ENCODE results near the gene NR1H2.

NR1H2 gene

DNA sequence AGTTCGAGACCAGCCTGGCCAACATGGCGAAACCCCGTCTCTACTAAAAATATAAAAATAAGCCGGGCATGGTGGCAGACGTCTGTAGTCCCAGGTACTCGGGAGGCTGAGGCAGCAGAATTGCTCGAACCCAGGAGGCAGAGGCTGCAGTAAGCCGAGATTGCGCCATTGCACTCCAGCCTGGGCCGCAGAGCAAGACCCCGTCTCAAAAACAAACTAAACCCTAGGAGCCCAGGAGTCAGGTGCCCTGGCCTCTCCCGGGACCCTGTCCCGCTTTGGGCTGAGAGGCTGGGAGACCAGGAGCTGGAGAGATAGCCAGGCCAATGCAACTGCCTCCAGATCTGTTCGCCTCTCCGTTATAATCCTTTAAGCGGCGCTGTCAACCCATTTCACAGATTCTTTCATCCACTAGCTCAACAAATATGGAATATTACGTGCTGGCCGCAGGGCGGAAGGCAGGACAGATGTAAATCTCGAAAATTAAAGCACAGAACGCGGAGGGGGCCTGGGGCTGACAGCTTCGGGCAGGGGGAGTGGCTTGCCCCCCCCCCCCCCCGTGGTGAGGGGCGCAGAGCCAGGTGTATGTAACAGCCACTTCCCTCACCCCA is 51.2 kb downstream of the NR1H2 start:
- no peak for DNase-seq

DNA sequence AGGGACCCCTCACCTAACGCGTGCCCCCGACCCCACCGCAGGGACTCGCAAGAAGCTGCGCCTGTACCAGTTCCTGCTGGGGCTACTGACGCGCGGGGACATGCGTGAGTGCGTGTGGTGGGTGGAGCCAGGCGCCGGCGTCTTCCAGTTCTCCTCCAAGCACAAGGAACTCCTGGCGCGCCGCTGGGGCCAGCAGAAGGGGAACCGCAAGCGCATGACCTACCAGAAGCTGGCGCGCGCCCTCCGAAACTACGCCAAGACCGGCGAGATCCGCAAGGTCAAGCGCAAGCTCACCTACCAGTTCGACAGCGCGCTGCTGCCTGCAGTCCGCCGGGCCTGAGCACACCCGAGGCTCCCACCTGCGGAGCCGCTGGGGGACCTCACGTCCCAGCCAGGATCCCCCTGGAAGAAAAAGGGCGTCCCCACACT is 51.8 kb downstream of the NR1H2 start:
- no peak for DNase-seq

DNA sequence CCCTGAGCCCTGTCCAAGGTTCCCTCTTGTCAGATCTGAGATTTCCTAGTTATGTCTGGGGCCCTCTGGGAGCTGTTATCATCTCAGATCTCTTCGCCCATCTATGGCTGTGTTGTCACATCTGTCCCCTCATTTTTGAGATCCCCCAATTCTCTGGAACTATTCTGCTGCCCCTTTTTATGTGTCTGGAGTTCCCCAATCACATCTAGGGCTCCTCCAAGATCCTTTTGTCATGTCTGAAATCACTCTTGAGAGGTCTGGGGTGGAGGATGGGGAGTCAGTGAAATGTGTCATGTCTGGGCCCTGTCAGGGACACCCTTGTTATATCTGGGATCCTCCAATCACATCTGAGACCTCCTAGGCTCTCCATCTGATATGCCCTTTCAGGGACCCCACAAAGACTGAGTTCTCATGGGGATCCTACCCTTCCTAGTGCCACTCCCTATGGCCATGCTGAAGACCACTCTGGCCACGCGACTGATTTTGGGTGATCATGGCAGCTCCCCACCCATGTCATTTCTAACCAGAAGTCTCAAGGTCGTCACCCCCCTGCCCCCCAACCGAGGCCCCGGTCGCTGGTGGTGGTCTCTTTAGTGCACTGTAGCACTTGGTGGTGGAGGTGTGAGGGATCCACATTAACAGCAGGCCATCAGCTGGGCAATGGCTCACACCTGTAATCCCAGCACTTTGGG is 52.7 kb downstream of the NR1H2 start:
- DNase-seq, result no peak

DNA sequence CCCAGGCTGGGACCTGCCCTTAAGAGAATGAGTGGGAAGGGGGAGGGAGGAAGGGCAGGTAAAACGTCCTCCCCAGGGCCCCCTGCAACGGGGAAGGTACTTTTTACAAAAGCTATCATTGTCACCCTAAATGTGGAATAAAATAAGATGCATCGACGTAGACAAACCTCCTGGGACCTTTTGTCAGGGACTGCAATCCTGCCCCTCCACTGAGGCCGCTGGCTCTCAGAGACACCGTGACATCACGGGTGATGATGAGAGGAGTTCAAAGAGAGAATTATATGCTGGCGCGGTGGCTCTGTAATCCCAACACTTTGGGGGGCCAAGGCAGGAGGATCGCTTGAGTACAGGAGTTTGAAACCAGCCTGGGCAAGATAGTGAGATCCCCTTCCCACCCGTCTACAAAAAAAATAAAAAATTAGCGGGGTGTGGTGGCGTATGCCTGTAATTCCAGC is 54.7 kb downstream of the NR1H2 start:
- no peak for DNase-seq

- DNase-seq, result peak; percentile 89
These were observed 55.3 kb downstream of the NR1H2 start for GRCh38 chr19:50431343-50432220.

- DNase-seq, result no peak
These were observed 56.2 kb downstream of the NR1H2 start, which contains the start of gene MYBPC2 for GRCh38 chr19:50432221-50433028. Gene MYBPC2, plus strand, starts transcription at chr19:50432892. Its CDS starts 62 bp downstream, at chr19:50432954.

Measured in activated CD8-positive, alpha-beta memory T cell treated with anti-CD3 and anti-CD28 coated beads, Interleukin-2, amount 50 U/mL, for 4 hours (primary cell).